Right atrium auricular region (tissue), 2 donors: ENCODE data around the gene PALMD. TPM values are rescaled to one million over a fixed set of nuclear protein-coding genes. Genes with fewer than 3 reads are reported as not detected.

Source experiments
- DNase-seq: peaks from one replicate; pipeline ENCODE4 v3.0.0-alpha.2; 2019; ENCODE audit warnings: low spot score
- H3K27ac ChIP-seq, 2 donors: fragments of 200-600 bp; sonication (generic); 1 replicate in 1 of 2; 2 replicates in 1 of 2; pipeline ENCODE4 v1.5.1; 2016 to 2019
- H3K27me3 ChIP-seq, 2 donors: fragments of 200-600 bp; sonication (generic); one replicate each; pipeline versions ENCODE4 v1.5.1 to v1.6.0; 2017 to 2019
- H3K36me3 ChIP-seq: fragments of 200-600 bp; sonication (generic); one replicate; pipeline ENCODE4 v1.5.1; 2016
- H3K4me1 ChIP-seq, 2 donors: fragments of 200-600 bp; sonication (generic); one replicate each; pipeline versions ENCODE4 v1.5.1 to v1.6.0; 2017 to 2019
- H3K4me3 ChIP-seq, 2 donors: fragments of 200-600 bp; sonication (generic); 1 replicate in 1 of 2; 2 replicates in 1 of 2; pipeline ENCODE4 v1.5.1; 2017 to 2019; ENCODE audit warnings: mild to moderate bottlenecking in 1 of 2, moderate library complexity in 1 of 2
- H3K9me3 ChIP-seq, 2 donors: fragments of 200-600 bp; sonication (generic); one replicate each; pipeline ENCODE4 v1.5.1; 2019
- total RNA-seq, 2 donors: library from RNA; depleted of rRNA; stranded (reverse); fragments of >200 nt; gene quantifications; one replicate each; pipeline ENCODE4 v1.1.0, GENCODE V29; 2016
- TF ChIP-seq, protein P1 (sequence below), 2 donors: fragments of 200-600 bp; sonication (generic); IDR thresholded peaks; one replicate each; pipeline ENCODE4 v1.5.1; 2019; ENCODE audit warnings: antibody characterized with exemption in 2 of 2

The PALMD gene
- total RNA-seq, 2 donors from 2014 or later = 55.0 to 78.7 TPM

DNA sequence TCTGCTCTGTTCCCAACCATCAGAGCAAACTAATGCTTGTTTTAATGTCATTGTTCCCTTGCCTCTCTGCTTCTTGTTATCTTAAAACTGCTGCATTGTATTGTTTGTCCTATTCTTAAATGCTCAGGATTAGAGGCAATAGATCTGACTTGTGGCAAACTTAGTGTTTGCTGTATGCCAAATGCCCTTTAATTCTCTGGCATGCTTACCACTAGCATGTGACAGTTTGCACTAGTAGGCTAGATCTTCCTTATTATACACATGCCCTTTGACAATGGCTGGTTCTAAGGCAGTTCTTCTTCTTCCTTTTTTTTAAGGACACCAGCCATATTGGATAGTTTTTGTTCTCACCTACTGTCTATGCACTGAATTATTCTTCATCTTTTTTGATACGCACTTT lies 30.1 kb downstream of the PALMD start:
- H3K36me3 ChIP-seq = peaks cover 15% of the 10 kb centered on the region
- DNase-seq = no peak
- peaks cover 0 to 72% of the 10 kb centered on the region in 2 donors for H3K4me1 ChIP-seq
- H3K27me3 ChIP-seq = no peaks in the 10 kb centered on the region
- no peaks in the 10 kb centered on the region for H3K9me3 ChIP-seq
- H3K27ac ChIP-seq = peak overlapping the region in 1 of 2 donors; percentile 83
- no peak overlapping the region for H3K4me3 ChIP-seq
- TF ChIP-seq, protein P1, sequence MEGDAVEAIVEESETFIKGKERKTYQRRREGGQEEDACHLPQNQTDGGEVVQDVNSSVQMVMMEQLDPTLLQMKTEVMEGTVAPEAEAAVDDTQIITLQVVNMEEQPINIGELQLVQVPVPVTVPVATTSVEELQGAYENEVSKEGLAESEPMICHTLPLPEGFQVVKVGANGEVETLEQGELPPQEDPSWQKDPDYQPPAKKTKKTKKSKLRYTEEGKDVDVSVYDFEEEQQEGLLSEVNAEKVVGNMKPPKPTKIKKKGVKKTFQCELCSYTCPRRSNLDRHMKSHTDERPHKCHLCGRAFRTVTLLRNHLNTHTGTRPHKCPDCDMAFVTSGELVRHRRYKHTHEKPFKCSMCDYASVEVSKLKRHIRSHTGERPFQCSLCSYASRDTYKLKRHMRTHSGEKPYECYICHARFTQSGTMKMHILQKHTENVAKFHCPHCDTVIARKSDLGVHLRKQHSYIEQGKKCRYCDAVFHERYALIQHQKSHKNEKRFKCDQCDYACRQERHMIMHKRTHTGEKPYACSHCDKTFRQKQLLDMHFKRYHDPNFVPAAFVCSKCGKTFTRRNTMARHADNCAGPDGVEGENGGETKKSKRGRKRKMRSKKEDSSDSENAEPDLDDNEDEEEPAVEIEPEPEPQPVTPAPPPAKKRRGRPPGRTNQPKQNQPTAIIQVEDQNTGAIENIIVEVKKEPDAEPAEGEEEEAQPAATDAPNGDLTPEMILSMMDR (IDR thresholded peaks at IDR 0.05) = no peak

- DNase-seq = no peak
- Histone ChIP-seq H3K27me3 (no peaks in the 10 kb centered on the region), H3K27ac (peak overlapping the region in 1 of 2 donors; percentile 83), H3K9me3 (no peaks in the 10 kb centered on the region), H3K36me3 (peaks cover 15% of the 10 kb centered on the region), H3K4me1 (peaks cover 0 to 69% of the 10 kb centered on the region in 2 donors), H3K4me3 (no peak overlapping the region)
- TF ChIP-seq, protein P1 (IDR thresholded peaks at IDR 0.05) = no peak
Measured at GRCh38 chr1:99676876-99677275, 31.0 kb downstream of the PALMD start.

GRCh38 chr1:99677416-99677815 lies 31.5 kb downstream of the PALMD start:
- H3K36me3 ChIP-seq = peaks cover 15% of the 10 kb centered on the region

DNA sequence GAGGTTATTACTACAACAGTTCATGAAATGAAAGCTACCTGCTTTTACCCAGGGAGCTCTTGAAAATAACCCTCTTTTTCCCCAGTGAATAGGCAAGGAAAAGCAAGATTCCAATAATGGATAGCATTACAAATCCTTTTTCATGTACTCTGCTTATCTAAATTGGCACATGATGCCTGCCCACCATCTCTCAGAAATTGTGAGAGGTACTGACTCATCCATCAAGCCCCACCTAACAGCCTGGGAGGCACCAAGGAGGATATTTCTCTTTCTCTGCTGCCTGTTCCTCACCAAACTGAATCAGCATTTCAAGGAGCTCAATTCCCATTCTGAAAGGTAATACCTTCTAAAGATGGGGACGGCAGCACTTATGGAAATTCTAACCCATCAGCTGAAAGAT lies 34.4 kb downstream of the PALMD start:
- H3K9me3 ChIP-seq = no peaks in the 10 kb centered on the region
- no peak overlapping the region for H3K4me3 ChIP-seq
- H3K36me3 ChIP-seq = peaks cover 14% of the 10 kb centered on the region
- no peaks in the 10 kb centered on the region for H3K27me3 ChIP-seq
- H3K4me1 ChIP-seq = peaks cover 0 to 54% of the 10 kb centered on the region in 2 donors
- TF ChIP-seq, protein P1 (IDR thresholded peaks at IDR 0.05) = no peak
- DNase-seq = no peak
- H3K27ac ChIP-seq = peak overlapping the region; percentile 44 to 83

More at GRCh38 chr1:99677416-99677815, 31.5 kb downstream of the PALMD start:
- DNase-seq = no peak
- Histone ChIP-seq H3K27me3 (no peaks in the 10 kb centered on the region), H3K9me3 (no peaks in the 10 kb centered on the region), H3K27ac (peak overlapping the region; percentile 21 to 83), H3K4me3 (no peak overlapping the region), H3K4me1 (peaks cover 0 to 69% of the 10 kb centered on the region in 2 donors)
- TF ChIP-seq, protein P1 (IDR thresholded peaks at IDR 0.05) = no peak

DNA sequence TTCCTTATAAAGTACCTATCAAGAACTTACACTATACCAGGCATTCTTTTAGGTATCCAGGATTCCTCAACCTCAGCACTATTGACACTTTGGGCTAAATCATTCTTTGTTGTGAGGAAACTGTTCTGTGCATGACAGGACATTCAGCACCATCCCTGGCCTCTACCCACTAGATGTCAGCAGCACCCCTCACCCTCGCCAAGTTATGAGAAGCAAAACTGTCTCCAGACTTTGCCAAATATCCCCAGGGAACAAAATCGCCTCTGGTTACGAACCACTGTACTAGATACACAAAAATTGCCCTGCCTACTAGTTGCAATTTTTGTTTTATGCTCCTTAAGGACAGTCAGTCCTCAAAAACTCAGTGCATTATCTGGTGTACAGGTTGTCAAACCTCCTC lies 35.7 kb downstream of the PALMD start:
- no peaks in the 10 kb centered on the region for H3K27me3 ChIP-seq
- H3K4me3 ChIP-seq = no peak overlapping the region
- H3K9me3 ChIP-seq = no peaks in the 10 kb centered on the region
- H3K27ac ChIP-seq = peak overlapping the region; percentile 57 to 83
- no peak for DNase-seq
- peaks cover 15% of the 10 kb centered on the region for H3K36me3 ChIP-seq
- TF ChIP-seq, protein P1 (IDR thresholded peaks at IDR 0.05) = peak in 1 of 2 donors; percentile 29
- H3K4me1 ChIP-seq = peaks cover 0 to 54% of the 10 kb centered on the region in 2 donors

DNA sequence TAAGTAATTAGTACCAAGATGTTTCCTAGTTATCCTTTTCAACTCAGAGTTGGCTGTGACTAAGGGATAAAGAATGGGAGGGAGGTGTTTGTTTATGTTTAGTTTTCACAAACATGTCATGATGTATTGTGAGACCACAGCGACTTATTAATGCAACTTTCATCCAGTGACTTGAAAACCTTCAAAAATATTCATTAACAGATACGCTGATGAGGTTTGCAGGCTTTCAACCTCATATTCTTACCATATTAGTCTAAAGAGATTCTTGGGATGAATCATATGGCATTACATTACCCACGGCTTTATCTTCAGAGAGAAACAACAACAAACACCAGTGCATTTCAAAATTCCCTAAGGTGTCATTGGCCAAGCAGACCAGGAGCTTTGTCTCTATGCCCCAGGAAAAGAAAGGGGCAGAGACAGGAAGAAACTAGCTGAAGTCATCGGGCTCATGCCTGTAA lies 36.4 kb downstream of the PALMD start:
- H3K4me1 ChIP-seq = peaks cover 0 to 49% of the 10 kb centered on the region in 2 donors
- no peaks in the 10 kb centered on the region for H3K9me3 ChIP-seq
- no peaks in the 10 kb centered on the region for H3K27me3 ChIP-seq
- DNase-seq = no peak
- H3K27ac ChIP-seq = peak overlapping the region; percentile 57 to 83
- TF ChIP-seq, protein P1 (IDR thresholded peaks at IDR 0.05) = no peak
- H3K4me3 ChIP-seq = no peak overlapping the region
- H3K36me3 ChIP-seq = peaks cover 23% of the 10 kb centered on the region
